Fibroblast of the conjunctiva (primary cell): ENCODE data around the gene INPP4A.

Source experiments
- DNase-seq: peaks from one replicate; pipeline ENCODE4 v3.0.0-alpha.2; 2010; ENCODE audit warnings: low read depth

Gene INPP4A

DNA sequence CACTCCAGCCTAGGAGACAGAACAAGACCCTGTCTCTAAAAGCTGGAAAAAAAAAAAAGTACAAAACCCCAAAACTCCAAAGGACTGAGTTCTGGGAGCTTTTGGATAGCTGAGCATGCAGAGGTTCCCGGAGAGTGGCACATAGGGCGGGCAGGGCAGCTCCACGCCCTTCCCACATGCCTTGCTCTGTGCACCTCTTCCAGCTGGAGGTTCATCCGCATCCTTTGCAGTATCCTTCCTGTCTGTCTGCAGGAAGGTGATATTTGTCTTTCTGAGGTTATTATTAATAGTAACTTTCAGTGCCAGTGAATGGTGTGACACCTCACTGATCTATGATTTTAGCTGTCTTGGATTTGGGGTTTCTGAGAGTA is 70.2 kb downstream of the INPP4A start:
- no peak for DNase-seq

DNA sequence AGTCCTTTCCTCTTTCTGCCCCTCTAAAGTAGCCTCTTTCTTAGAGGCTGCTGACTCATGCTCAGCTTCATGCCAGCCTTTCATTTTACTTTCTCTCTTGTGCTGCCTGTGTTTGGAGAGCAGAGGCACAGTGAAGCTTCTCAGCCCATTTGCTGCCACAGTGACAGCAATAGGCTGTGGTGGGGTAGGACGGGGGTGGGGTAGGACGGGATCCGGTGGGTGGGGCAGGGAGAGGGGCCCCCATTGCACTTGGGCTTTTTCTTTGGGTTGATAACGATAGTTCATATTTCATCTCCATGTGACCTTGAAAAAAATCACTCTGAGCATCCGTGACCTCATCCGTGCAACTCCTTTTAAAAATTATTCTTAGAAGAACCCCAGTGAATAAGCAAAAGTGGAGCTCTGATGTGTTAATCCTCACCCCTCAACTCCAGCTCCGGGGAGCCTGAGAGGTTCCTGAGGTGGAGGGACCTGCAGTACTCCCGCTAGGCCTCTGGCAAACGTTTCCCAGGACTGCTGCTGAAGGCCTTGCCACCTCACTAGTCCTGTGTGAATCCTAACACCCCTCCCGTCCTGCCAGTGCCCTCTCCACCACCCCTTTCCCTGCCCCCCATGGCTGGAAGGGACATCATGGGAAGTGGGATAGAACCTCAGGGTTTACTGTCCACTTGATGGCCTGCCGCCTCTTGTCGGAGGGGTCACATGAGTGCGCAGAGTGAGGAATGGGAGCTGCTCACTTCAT is 70.8 kb downstream of the INPP4A start:
- no peak for DNase-seq

DNA sequence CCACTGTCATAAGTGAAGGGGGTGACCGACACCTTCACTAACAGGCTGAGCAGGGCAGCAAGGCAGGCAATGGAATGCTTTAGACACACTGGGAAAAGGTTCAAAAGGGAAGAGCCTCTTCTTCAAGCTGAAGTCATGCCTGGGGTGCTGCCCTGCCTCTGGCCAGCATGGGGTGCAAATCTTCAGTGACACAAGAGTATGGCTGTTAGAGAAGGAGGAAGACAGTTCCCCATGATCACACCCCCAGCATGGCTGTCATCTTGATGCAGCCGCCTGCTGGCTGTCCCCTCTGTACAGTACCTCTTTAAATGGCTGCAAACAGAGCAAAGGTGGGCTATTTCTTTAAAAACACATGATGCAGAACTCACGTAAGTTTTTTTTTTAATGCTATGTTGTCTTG is 71.9 kb downstream of the INPP4A start:
- no peak for DNase-seq

DNA sequence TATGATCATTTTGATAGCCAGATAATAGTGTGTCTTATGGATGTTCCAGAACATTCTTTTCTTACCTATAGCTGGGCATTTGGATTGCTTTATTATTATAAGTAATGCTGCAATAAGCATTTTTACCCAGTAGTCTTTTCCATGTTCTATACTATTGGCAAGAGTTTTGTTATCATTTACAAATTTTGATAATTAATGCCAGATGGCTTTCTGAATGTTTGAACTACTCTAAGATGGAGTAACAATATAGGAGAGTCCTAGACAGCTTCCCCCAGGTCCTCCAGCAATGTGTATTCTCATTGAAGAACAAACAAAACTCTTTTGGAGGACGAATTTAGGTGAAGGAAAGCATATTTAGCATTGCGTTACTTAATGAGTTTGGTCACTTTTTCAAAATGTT is 73.0 kb downstream of the INPP4A start:
- no peak for DNase-seq

DNA sequence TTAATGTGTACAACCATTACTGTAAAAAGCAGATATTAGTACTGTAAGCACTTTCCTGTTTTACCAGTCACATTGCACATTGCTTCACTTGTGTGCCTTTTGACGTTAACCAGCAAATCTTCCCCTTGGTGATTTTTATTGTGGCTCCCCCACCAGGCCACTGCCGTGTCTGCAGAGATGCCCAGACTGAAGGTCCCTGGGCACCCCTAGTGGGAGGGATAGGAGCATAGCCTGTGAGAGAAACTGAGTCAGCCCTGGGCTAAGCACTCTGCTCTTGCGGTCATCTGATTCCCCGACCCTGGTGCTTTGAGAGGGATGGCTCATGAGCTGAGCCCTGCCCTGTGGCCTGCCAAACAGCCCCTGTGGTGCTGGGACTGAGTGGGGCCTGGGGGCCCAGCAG is 73.4 kb downstream of the INPP4A start:
- no peak for DNase-seq

DNA sequence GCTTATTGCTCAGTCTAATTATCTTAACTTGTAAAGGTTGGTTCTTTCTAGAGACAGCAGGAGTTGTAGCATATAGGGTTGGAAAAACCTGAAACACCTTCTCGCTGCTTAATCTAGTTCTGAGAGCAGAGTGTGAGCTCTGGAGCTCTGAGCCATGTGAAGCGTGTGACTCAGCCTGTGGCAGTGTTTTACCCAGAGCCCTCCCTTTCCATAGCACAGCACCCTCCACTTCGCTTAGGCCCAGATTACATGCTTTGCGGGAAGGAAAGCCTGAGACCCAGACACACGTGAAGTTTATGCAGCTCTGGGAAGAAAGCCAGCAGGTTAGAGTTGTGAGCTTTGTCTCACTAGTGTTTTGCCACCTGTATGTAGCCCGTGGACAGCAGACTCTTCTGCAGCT is 74.5 kb downstream of the INPP4A start:
- no peak for DNase-seq

DNA sequence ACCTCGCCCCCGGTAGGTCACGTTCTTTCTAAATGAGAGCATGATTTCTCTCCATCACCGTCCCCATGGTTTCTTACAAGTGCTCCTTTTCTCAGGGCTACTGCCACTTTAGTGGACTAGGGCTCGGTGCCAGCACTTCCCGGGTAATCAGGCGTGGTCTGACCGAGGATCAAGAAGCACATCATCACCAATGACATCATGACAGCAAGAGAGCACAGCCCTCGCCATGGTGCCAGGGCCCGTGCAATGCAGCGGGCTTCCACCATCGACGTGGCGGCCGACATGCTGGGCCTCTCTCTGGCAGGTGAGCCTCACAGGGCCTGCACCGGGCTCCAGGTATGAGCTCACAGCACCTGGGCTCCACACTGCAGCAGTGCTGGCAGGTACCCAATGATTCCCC is 75.2 kb downstream of the INPP4A start:
- no peak for DNase-seq

DNA sequence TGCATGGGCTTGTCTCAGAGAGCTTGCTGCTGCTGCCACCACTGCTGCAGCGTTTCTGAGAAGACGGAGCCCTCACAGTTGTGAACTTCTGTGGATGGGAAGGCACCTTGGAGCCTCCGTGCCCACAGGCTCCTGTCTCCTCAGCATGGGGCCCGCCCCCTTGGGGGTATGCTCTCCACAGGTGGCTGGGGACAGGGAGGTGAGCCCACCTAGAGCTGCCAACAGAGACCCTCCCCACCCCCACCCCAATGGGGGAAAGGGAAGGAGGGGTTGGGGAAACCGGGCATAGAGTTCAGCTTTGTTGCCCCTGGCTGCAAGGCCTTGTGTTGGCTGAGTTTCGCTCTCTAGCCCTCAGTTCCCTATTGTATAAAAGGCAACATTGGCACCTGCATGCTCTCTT is 76.1 kb downstream of the INPP4A start:
- no peak for DNase-seq

DNA sequence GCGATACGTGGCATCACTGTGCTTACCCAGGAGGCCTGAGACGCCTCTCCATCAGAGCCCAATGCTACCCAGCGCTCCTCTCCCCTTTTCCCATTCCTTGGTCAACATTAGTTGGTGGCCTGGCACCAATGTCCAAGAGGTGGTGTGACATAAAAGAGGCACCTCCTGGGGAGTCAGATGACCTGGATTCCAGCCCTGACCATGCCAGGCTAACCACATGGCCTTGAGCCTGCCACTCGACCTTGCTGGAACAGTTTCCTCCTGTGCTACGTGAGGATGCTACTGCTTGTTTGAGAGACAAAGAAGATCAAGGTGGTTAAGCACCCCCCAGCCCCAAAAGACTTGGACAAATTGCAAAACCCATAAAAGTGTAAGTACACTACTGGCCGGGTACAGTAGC is 76.6 kb downstream of the INPP4A start:
- DNase-seq, result no peak

DNA sequence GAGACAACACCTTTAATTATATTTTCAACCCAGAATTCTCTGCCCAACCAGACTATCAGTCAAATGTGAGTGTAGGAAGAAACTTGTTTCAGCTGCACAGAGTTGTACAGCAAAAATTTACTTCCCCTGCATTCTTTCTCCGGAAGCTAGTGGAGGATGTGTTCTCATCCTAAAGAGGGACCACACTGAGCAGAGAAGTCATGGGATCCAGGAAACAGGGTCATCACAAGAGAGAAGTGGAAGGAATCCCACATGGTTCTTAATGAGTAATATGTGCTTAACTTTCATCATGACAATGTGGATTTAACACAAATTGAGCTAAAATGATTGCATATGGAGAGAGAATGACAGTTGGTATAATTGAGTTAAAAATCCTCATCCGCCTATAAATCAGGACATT is 78.2 kb downstream of the INPP4A start:
- no peak for DNase-seq

DNA sequence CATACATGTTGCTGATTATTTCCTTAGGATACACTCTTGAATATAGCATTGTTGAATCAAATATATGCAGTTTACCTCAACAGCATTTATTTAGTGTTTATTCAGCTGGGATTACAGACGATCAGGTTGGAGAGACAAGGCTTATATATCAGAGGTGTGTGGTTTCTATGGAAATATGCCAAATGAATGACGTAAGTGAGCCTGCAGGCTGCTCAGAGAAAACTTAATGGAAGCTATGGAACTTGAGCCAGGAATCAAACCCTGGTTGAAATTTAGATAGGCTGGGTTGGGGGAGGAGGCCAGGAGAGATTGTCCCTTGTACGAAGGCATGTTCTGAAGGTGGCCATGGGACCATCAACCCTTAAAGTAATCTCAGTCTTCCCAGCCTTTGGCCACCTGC is 79.5 kb downstream of the INPP4A start:
- DNase-seq, result no peak

DNA sequence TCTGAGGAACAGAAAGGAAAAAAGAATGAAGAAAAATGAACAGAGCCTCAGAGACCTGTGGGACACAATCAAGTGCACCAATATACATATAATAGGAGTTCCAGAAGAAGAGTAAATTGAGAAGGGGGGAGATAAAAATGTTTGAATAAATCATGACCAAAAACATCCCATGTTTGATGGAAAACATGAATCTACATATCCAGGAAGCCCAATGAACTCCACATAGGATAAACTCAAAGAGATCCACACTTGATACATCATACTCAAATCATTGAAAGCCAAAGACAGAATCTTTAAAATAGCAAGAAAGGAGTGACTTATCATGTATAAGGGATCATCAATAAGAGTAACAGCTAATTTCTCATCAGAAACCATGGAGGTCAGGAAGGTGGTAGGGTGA is 83.7 kb downstream of the INPP4A start:
- no peak for DNase-seq

DNA sequence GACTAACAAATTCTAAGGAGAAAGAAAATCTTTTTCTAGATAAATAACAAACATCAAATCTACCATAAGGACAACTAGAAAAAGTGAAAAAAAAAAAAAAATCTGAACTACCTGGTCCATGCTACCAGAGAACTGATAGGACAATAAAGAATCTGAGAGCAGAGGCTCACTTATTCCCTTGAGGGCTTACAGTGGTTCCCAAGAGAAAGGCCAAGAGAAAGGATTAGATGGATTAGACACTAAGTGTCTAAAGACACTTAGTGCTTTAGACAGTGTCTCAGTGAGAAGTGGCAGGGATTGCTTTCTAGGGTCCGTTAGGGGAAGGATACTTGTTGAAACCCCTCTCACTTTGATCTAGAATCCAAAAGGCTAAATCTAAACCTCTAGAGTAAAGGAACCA is 85.5 kb downstream of the INPP4A start:
- DNase-seq, result no peak

DNA sequence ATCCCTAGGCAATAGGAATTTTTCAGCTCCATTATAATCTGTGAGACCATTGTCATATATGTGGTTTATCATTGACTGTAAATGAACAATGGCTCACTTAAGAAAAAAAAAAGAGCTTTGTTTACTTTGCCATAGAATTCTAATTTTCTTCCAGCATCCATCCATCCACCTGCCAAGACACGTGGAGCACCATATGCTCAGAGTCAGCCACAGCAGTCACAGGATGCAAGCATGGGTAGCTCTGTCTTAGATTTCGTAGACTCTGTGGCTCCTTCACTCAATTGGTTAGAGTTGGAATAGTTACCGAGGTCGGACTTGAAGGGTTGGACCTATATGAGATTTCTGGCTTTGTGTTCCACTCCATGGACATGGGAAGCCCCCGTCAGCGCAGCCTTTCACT is 88.1 kb downstream of the INPP4A start:
- no peak for DNase-seq

DNA sequence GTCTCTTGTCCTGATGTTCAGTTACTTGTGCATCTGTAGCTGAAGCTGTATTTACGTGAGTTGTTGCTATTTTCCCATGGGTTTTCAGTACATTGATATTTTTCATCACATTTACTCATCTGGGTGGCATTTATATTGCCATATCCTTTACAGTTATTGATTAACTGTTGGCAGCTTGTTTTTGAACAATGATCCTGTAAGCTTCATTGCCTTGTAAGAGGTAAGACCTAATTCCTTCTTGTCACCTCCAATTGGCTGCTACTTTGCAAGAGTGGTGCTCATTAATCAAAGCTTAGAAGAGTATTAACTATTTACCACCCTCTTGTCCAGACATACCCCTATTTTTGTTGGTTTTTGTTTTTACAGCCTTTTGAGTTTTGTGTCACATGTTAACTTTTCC is 88.9 kb downstream of the INPP4A start:
- DNase-seq, result no peak

DNA sequence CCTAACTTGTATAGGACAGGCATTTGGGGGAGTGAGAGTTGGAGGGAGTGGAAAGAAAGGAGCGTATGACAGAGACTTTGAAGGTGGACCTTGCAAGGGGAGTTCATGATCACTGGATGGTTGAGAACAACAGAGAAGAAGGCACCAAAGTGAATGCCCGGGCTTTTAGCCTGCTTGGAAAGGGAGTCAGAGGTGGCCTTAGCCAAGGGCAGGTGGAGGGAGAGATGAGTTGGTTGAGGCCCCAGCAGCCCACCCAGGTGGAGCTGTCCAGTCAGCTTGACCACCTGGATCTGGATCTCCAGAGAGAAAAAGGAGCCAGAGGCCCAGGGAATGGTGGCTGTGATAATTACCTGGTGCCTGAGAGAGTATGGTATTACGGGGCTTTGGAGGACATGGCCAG is 90.1 kb downstream of the INPP4A start:
- DNase-seq, result no peak

DNA sequence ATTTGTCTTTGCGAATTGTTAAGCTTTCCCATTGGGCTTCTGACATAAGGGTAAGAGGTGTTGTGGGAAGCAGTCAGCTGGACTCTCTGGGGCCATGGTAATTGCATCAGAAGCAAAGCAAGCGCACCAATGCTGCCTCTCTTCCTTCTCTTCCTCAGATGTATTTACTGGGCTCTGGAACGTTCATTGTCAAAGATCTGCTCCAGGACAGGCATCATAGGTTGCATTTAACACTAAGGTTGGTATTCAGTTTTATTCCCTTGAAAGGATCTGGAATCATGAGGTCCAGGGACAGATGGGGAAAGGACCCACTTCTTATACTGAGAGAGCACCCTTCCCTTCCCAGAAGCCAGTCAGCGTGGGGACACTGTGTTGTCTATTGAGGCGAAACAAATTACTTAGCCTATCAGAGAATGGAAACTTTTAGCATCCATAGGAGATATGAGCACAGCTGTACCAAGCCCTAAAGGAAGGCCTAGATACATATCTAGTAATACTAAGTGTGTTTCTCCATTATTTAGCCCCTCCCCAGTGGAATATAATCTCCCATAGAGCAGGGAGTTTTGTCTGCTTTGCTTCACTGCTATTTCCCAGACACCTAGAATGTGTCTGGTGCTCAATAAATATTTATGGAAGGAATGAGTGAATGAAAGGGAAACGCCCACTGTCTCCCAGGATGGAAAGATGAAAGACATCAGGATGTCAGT is 91.5 kb downstream of the INPP4A start:
- DNase-seq, result no peak

DNA sequence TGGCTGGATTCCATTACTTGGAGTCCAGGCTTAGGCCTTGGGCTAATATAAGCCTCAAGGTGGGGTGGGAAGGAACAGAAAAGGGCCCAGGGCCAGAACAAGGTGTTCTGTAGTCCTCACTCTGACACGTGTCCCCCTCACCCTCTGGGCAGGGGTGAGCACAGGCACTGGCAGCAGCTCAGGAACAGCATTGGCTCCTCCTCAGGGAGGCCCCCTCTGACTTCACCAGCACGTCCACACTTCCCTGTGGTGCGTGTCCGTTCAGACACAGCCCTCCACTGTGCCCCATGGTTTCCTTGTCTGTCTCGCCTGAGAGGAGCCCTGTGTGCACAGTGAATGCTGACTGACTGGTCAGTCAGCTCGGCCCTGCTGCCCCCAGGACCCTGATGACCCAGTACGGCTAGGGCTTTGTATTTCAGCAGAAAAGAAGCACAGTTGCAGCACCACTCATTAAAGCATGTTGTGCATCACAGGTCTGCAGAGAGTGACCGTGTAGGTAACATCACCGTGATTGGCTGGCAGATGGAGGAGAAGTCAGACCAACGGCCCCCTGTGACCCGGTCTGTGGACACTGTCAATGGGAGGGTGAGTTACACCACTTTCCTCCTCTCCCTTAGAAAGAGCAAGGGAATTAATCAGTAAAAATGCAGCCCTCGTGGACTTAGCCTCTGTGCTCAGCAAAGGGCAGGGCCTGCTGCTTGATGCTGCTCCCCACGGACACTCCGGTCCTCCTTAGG is 92.9 kb downstream of the INPP4A start:
- DNase-seq, result no peak

DNA sequence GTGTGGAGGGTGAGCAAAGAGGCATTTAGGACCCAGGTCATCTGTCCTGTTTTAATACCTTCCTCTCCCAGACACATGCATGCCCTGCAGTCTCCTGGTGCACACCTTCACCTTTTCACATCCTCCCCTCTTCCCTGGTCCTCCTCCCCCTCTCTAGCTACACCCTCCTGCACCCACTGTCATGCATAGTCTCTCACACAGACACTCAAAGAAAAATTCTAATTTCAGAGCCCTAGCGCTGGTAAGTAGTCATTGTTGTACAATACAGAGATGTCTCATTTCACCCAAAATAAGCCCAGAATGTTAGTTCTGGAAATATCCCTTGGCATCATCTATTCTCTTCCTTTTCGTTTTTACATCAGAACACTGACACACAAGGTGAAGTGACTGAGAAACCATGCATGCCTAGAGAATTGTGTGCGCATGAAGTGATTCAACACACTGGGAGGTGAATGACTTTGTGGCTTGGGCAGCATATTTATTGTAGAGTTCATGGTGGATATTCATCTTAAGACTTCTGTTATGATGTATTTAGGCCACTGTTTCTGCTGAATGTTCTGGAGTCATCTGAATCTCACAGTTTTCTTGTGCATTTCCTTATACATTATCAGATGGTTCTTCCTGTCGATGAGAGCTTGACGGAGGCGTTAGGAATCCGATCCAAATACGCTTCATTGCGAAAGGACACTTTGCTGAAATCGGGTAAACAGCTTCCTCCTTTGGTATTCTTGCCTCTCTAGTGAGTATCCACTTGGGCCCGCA is 93.8 kb downstream of the INPP4A start:
- DNase-seq, result no peak

DNA sequence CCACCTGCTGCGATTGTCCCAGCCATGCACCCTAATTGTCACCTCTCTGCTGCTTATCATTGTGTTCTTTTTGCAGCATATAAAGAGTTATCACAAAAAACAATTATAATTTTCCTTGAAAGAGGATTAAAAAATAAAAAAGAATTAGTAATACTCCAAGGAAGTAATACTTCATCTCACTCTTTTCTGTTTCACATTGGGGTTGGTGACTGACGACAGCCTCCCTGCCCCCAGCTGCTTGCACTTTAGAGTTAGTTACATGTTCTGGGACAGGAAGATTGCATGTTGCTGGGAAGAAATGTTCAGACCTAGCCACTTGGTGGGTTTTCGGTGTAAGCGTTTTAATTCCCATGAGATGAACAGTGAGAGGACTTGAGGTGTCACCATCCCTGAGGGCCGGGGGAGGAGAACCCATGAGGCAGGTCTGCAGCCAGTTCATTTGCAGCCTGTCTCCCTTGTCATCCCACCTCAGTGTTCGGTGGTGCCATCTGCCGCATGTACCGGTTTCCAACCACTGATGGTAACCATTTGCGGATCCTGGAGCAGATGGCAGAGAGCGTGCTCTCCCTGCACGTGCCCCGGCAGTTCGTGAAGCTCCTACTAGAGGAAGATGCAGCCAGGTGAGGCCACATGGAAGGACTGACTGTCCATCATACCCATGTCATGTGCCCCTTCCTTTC is 94.5 kb downstream of the INPP4A start:
- DNase-seq, result no peak

DNA sequence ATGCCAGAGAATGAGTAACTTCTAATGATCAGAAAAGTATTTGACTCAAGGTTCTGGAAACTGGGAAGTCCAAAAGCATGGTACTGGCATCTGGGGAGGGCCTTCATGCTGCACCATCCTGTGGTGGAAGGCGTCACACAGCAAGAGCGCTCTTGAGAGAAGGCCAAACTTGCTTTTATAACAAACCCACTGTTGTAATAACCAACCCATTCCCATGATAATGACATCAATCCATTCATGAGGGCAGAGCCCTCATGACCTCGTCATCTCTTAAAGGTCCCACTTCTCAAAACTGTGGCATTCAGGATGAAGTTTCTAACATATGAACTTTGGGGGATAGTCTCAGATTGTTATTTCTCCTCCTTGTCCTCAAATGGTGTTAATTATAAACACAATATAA is 95.9 kb downstream of the INPP4A start:
- no peak for DNase-seq

DNA sequence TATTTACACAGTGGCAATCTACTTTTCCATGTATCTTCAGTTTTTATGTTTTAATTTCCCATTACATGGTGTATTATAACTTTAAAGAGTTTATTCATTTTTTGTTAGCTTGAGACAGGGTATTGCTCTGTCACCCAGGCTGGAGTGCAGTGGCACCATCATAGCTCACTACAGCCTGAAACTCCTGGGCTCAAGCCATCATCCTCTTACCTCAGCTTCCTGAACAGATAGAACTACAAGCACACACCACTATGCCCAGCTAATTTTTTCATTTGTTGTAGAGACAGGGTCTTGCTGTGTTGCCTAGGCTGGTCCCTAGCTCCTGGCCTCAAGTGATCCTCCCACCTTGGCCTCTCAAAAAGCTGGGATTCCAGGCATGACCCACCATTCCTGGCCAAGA is 96.8 kb downstream of the INPP4A start:
- no peak for DNase-seq
